ENCODE data around the gene SRRM1.

GRCh38 chr1:24713736-24714135 lies 70.6 kb downstream of the SRRM1 start:
- TF ChIP-seq CTCF (conservative IDR thresholded peaks at IDR 0.05) (no peak), EZH2 (IDR thresholded peaks at IDR 0.05; ENCODE audit: low read depth) (no peak)
